Measurements from ENCODE around the gene TH.

TH gene

DNA sequence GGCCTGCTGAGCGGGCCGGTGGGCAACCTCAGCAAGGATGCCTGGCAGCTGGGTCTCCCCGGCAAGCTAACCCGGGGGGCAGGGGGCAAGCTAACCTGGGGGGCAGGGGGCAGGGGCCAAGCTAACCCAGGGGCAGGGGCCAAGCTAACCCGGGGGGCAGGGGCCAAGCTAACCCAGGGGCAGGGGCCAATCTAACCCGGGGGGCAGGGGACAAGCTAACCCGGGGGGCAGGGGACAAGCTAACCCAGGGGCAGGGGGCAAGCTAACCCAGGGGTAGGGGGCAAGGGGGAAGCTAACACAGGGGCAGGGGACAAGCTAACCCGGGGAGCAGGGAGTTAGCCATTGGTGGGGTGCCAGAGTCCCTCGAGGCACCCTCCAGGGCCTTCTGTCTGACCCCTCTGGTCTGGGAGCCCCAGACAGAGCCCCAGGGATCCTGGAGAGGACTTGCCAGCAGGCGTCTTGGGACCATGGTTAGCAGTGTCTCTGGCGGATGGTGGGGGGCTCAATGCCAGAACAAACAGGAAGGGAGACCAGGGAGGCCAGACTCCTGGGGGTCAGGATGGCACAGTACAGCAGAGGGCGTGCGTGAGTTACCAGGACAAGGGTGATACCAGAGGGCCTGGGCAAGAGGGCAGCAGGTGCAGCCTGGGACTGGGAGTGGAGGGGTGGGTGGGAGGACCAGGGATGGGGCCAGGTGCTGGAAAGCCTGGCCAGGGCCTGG lies 48.5 kb downstream of the TH start:
- no peak for DNase-seq (ENCODE audit: low read depth)
- H3K4me3 ChIP-seq (ENCODE audit: control insufficient read depth, low read depth, low read length), result no peak overlapping the region
- TF ChIP-seq, protein P1, sequence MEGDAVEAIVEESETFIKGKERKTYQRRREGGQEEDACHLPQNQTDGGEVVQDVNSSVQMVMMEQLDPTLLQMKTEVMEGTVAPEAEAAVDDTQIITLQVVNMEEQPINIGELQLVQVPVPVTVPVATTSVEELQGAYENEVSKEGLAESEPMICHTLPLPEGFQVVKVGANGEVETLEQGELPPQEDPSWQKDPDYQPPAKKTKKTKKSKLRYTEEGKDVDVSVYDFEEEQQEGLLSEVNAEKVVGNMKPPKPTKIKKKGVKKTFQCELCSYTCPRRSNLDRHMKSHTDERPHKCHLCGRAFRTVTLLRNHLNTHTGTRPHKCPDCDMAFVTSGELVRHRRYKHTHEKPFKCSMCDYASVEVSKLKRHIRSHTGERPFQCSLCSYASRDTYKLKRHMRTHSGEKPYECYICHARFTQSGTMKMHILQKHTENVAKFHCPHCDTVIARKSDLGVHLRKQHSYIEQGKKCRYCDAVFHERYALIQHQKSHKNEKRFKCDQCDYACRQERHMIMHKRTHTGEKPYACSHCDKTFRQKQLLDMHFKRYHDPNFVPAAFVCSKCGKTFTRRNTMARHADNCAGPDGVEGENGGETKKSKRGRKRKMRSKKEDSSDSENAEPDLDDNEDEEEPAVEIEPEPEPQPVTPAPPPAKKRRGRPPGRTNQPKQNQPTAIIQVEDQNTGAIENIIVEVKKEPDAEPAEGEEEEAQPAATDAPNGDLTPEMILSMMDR (conservative IDR thresholded peaks at IDR 0.05; ENCODE audit: control insufficient read depth, insufficient read depth, low read depth, low read length), result no peak

DNA sequence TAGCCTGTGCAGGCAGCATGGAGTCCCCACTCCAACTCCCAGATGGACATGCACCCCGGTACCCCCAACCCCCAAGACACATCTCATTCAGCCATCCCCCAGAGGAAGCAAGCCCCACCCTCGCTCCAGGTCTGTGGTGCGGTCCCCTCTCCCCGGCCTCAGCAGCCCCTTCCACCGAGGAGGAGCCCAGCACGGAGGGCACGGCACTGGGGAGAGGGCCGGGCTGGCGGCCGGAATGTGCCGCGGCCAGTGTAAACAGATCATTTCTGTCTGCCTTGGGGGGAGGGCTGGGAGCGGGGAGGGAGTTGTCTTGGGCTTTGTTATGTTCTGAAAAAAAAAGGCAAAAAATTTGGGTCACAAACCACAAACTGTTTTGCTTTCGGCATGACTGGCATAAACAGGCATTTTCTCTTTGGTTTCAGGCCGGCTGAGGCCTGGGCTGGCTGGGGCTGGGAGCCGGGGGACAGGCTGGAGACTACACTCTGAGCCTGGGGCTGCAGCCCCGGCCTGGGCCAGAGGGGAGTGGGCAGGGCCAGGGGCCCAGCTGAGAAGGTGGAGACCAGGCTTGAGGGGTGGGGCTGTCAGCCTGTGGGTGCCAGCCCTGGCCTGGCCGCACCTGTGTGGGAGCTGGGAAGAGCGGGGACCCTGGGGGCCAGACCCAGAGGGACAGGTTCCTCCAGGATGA lies 49.3 kb downstream of the TH start:
- H3K4me3 ChIP-seq (ENCODE audit: control insufficient read depth, low read depth, low read length), result no peak overlapping the region
- TF ChIP-seq, protein P1 (conservative IDR thresholded peaks at IDR 0.05; ENCODE audit: control insufficient read depth, insufficient read depth, low read depth, low read length), result no peak
- no peak for DNase-seq (ENCODE audit: low read depth)

DNA sequence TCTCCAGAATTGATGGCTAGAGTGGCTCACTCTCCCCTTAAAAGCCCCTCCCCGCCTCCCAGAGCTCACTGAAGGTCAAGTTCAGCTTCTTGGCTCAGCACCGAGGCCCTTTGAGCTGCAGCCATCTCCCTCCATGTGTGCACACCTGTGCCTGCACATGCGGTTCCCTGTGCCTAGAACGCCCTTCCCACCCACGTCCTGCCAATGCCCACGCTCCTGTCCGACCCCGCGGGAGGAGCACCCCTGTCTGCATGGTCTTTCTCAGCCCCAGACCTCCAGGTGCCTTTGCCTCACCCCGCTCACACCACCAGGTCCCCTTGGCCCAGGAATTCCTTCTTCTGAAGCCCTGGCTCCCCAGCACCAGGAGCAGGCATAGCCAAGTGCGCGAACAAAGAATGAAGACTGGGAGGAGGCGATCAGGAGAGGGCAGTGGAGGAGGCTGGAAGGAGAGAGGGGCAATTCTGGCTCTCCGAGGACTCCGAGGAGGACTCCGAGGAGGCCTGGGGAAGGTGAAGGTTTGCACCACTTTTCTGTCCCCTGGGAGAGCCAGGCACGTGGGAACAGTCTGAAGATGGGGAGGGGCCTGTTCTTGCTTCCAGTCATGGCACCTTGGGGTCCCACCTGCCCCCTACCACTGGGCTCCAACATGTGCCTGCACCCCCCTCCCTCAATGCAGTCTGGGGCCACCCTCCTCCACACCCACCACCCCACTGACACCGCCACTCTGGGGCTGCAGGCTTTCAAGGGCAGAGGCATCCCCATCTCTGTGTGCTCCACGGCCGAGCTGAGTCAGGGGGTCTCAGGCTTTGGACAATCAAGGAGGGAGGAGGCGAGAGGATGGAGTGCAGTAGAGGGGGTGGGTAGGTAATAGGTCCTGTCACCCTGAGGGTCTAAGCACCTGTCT lies 50.1 kb downstream of the TH start:
- H3K4me3 ChIP-seq (ENCODE audit: control insufficient read depth, low read depth, low read length), result no peak overlapping the region
- no peak for DNase-seq (ENCODE audit: low read depth)
- TF ChIP-seq, protein P1 (conservative IDR thresholded peaks at IDR 0.05; ENCODE audit: control insufficient read depth, insufficient read depth, low read depth, low read length), result no peak

DNA sequence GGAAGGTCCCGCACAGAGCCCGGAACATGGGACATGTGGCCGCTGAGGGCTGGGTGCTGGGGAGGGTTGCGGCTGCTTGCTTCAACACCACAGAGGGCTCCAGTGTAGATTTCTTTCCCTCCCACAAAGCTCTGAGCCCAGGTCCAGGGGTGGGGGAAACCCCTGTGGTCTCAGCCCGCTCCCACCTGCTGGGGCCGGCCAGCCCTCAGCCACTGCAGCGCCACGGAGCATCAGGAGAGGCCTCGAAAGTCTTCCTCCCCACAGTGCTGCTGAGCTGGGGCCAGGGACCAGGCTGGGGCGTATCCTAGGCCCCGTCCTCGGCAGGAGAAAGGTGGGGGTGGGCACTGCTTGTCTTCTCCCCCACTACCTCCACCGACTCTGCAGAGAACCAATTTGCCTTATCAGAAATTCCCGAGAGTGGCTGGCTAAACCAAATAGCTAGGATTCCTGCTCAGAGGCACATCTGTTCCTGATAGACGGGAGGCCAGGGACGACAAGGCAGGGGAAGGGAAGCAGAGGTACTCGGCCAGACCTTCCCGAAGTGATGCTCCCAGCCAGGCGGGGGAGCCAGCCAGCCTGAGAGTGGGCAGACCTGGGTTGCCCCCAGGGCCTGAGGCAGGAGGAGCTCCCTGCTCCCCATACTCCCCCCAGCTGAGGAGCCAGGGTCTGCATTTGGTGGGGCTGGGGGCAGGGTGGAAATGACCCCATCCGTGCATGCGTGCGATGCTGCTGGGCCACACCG lies 51.1 kb downstream of the TH start:
- TF ChIP-seq, protein P1 (conservative IDR thresholded peaks at IDR 0.05; ENCODE audit: control insufficient read depth, insufficient read depth, low read depth, low read length), result no peak
- no peak overlapping the region for H3K4me3 ChIP-seq (ENCODE audit: control insufficient read depth, low read depth, low read length)
- no peak for DNase-seq (ENCODE audit: low read depth)

DNA sequence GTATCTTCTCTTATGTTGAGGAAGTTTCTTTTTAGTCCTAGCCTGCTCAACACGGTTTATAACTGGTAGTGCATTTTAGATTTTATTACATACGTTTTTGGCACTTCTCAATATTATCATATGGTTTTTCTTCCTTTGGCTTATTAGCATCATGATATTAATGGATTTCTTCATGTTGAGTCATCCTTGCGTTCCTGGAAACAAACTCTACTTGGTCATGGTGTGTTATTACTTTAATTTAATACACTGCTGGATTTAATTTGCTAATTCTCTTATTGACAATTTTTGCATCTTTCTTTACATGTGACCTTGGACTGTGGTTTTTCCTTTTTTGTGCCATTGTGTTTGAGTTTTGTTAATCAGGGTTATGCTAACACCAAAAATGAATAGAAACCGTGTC lies 52.9 kb downstream of the TH start:
- TF ChIP-seq, protein P1 (conservative IDR thresholded peaks at IDR 0.05; ENCODE audit: control insufficient read depth, insufficient read depth, low read depth, low read length), result no peak
- no peak for DNase-seq (ENCODE audit: low read depth)
- H3K4me3 ChIP-seq (ENCODE audit: control insufficient read depth, low read depth, low read length), result no peak overlapping the region

DNA sequence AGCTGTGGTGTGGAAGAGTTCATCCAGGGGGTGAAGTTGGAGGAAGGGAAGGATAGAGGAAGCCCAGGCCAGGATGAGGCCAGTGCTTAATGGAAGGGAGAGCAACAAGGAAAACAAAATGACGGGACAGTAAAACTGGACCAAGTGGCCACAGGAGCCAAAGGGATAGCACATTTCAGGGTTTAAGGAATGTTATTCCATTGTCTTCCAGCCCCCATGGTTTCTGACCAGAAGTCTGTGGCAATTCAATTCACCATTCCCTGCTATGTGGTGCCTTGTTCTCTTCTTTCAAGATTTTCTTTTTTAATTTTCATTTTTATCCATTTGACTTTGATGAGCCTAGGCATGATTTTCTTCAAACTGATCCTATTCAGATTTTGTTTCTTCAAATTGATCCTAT lies 54.9 kb downstream of the TH start:
- no peak overlapping the region for H3K4me3 ChIP-seq (ENCODE audit: control insufficient read depth, low read depth, low read length)
- TF ChIP-seq, protein P1 (conservative IDR thresholded peaks at IDR 0.05; ENCODE audit: control insufficient read depth, insufficient read depth, low read depth, low read length), result no peak
- no peak for DNase-seq (ENCODE audit: low read depth)

Measured in fibroblast of mammary gland (primary cell).